SJSA1 (cell line): Measurements from ENCODE around the gene MLLT6. TPM values are rescaled to one million over a fixed set of nuclear protein-coding genes. Genes with fewer than 3 reads are reported as not detected.
"Not testable (repeated sequence)": the region's sequence is repeated elsewhere in the genome, so short reads cannot be mapped to it uniquely, and the experiment has no call there.

Source experiments
- DNase-seq, 2 experiments: peaks; one replicate each; pipeline ENCODE4 v3.0.0-alpha.2; 2015 to 2020; ENCODE audit warnings: low spot score in 2 of 2, low read depth in 1 of 2
- H3K27ac ChIP-seq: fragments of 250-450 bp; sonication (Bioruptor Pico); 2 replicates; pipeline ENCODE4 v1.5.1; 2020; ENCODE audit warnings: mild to moderate bottlenecking, moderate library complexity
- H3K27me3 ChIP-seq: fragments of 250-450 bp; sonication (Bioruptor Pico); replicated peaks from 2 replicates; pipeline ENCODE4 v1.5.1; 2020; ENCODE audit warnings: mild to moderate bottlenecking, moderate library complexity
- H3K36me3 ChIP-seq: fragments of 250-450 bp; sonication (Bioruptor Pico); 2 replicates; pipeline ENCODE4 v1.5.1; 2020; ENCODE audit warnings: mild to moderate bottlenecking
- H3K4me1 ChIP-seq: fragments of 250-450 bp; sonication (Bioruptor Pico); replicated peaks from 2 replicates; pipeline ENCODE4 v1.6.1; 2021; ENCODE audit warnings: mild to moderate bottlenecking
- H3K4me3 ChIP-seq: fragments of 250-450 bp; sonication (Bioruptor Pico); 2 replicates; pipeline ENCODE4 v1.5.1; 2020; ENCODE audit warnings: mild to moderate bottlenecking
- H3K9me3 ChIP-seq: fragments of 250-450 bp; sonication (Bioruptor Pico); replicated peaks from 2 replicates; pipeline ENCODE4 v1.5.1; 2020; ENCODE audit warnings: mild to moderate bottlenecking
- total RNA-seq: library from RNA; depleted of rRNA; stranded (reverse); fragments of >200 nt; shearing (Covaris generic); gene quantifications from 2 replicates; pipeline ENCODE4 v1.2.3, GENCODE V29; 2014

The MLLT6 gene
- total RNA-seq, 1 experiment from 2014 or later, result 11.7 TPM

- Histone ChIP-seq H3K36me3 (peaks cover 26% of the 10 kb centered on the region), H3K27me3 (no peaks in the 10 kb centered on the region), H3K27ac (no peak overlapping the region), H3K9me3 (no peaks in the 10 kb centered on the region), H3K4me1 (no peaks in the 10 kb centered on the region), H3K4me3 (no peak overlapping the region)
- DNase-seq, result no peak
Observed at GRCh38 chr17:38719943-38720641, 15.0 kb downstream of the MLLT6 start.

- Histone ChIP-seq H3K9me3 (no peaks in the 10 kb centered on the region), H3K4me3 (no peak overlapping the region), H3K27me3 (no peaks in the 10 kb centered on the region), H3K36me3 (peaks cover 26% of the 10 kb centered on the region), H3K27ac (no peak overlapping the region), H3K4me1 (no peaks in the 10 kb centered on the region)
- DNase-seq, result no peak
Observed at GRCh38 chr17:38720941-38721340, 15.9 kb downstream of the MLLT6 start.

DNA sequence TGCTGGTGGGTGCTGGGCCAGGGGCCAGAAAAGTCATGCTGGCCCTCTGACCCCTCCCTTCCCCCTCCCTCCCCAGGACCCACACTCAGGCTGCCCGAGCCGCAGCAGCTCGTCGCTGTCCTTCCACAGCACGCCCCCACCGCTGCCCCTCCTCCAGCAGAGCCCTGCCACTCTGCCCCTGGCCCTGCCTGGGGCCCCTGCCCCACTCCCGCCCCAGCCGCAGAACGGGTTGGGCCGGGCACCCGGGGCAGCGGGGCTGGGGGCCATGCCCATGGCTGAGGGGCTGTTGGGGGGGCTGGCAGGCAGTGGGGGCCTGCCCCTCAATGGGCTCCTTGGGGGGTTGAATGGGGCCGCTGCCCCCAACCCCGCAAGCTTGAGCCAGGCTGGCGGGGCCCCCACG is 16.7 kb downstream of the MLLT6 start:
- DNase-seq, result no peak
- Histone ChIP-seq H3K27me3 (no peaks in the 10 kb centered on the region), H3K4me3 (no peak overlapping the region), H3K4me1 (no peaks in the 10 kb centered on the region), H3K36me3 (peaks cover 22% of the 10 kb centered on the region), H3K9me3 (no peaks in the 10 kb centered on the region), H3K27ac (no peak overlapping the region)

- no peak for DNase-seq
- peaks cover 16% of the 10 kb centered on the region for H3K36me3 ChIP-seq
- H3K27me3 ChIP-seq, result no peaks in the 10 kb centered on the region
- no peak overlapping the region for H3K4me3 ChIP-seq
- H3K4me1 ChIP-seq, result peaks cover 4% of the 10 kb centered on the region; the same call in 1 of the 2 replicates
- no peak overlapping the region for H3K27ac ChIP-seq
- no peaks in the 10 kb centered on the region for H3K9me3 ChIP-seq
Observed at GRCh38 chr17:38724337-38724988, 19.4 kb downstream of the MLLT6 start.

- no peak for DNase-seq
- H3K27ac ChIP-seq, result no peak overlapping the region
- H3K36me3 ChIP-seq, result peaks cover 16% of the 10 kb centered on the region
- no peaks in the 10 kb centered on the region for H3K27me3 ChIP-seq
- no peak overlapping the region for H3K4me3 ChIP-seq
- no peaks in the 10 kb centered on the region for H3K9me3 ChIP-seq
- H3K4me1 ChIP-seq, result peaks cover 7% of the 10 kb centered on the region; the same call in 1 of the 2 replicates
Observed at GRCh38 chr17:38725066-38725465, 20.0 kb downstream of the MLLT6 start.

GRCh38 chr17:38726145-38726544 is 21.1 kb downstream of the MLLT6 start:
- H3K36me3 ChIP-seq, H3K27me3 ChIP-seq, H3K9me3 ChIP-seq, DNase-seq, H3K27ac ChIP-seq, H3K4me3 ChIP-seq: not testable (repeated sequence)
- H3K4me1 ChIP-seq, result peaks cover 16% of the 10 kb centered on the region

DNA sequence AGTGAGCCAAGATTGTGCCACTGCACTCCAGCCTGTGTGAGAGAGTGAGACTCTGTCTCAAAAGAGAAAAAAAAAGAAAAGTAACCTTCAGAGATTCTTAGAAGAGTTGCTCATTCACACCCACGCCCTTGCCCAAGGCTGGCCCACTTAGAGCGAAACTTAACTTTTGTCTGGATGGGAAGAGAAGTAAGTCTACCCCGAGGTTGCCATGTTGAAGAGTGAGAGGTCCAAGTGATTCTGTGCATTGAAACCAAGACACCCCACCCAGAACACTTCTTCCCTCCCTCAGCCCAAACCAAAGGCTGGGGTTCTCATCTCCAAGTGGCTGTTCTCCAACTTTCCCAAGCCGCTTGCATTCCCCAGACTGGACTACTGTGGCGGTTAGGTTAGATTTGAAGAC is 22.7 kb downstream of the MLLT6 start:
- no peak overlapping the region for H3K4me3 ChIP-seq
- DNase-seq, result no peak
- H3K36me3 ChIP-seq, result peaks cover 21% of the 10 kb centered on the region
- no peaks in the 10 kb centered on the region for H3K9me3 ChIP-seq
- peaks cover 25% of the 10 kb centered on the region for H3K4me1 ChIP-seq
- H3K27ac ChIP-seq, result no peak overlapping the region
- no peaks in the 10 kb centered on the region for H3K27me3 ChIP-seq

GRCh38 chr17:38728290-38728831 is 23.3 kb downstream of the MLLT6 start:
- no peak for DNase-seq
- peaks cover 25% of the 10 kb centered on the region for H3K4me1 ChIP-seq

DNA sequence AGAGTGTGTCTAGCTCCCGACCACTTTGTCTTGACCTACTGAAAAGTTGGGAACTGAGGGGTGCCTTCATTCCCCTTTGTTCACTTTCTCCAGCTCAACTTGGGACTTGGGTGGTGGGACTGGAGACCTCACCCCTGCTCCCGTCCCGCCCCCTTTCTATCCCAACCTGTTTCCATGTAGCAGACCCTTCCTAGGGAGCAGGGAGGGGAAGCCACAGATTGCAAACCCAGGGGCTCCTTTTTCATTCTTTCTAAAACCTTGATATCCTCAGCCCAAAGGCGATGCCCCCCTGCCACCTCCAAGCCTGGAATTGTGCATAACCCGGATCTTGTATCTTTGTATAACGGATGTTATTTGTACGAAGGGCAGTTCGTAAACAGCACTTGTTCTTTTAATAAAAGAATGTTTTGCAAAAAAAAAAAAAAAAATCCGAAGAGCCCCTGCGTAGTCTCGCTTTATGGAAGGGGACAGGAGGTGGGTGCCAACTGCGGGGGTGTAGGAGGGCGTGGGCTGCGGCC is 24.4 kb downstream of the MLLT6 start:
- no peaks in the 10 kb centered on the region for H3K27me3 ChIP-seq
- no peak overlapping the region for H3K27ac ChIP-seq
- H3K4me1 ChIP-seq, result peaks cover 25% of the 10 kb centered on the region

More at GRCh38 chr17:38728290-38728831, 23.3 kb downstream of the MLLT6 start:
- Histone ChIP-seq H3K27me3 (no peaks in the 10 kb centered on the region), H3K36me3 (peaks cover 27% of the 10 kb centered on the region), H3K4me3 (no peak overlapping the region), H3K27ac (no peak overlapping the region), H3K9me3 (no peaks in the 10 kb centered on the region)

GRCh38 chr17:38729886-38730525 is 24.9 kb downstream of the MLLT6 start, which contains the start of gene CISD3:
TSS of gene CISD3 (plus strand) at chr17:38730341. CDS start at chr17:38730359, 18 bp downstream.
- peak; percentile 77 to 83 for DNase-seq
- Histone ChIP-seq H3K4me1 (peaks cover 25% of the 10 kb centered on the region), H3K36me3 (peaks cover 41% of the 10 kb centered on the region), H3K4me3 (peak within 1 kb of the TSS; percentile 59), H3K9me3 (no peaks in the 10 kb centered on the region), H3K27me3 (no peaks in the 10 kb centered on the region), H3K27ac (peak within 1 kb of the TSS; percentile 59)

More for the DNA sequence above, 24.4 kb downstream of the MLLT6 start:
- DNase-seq, result no peak
- Histone ChIP-seq H3K4me3 (peak overlapping the region; percentile 59), H3K9me3 (no peaks in the 10 kb centered on the region), H3K36me3 (peaks cover 38% of the 10 kb centered on the region)

DNA sequence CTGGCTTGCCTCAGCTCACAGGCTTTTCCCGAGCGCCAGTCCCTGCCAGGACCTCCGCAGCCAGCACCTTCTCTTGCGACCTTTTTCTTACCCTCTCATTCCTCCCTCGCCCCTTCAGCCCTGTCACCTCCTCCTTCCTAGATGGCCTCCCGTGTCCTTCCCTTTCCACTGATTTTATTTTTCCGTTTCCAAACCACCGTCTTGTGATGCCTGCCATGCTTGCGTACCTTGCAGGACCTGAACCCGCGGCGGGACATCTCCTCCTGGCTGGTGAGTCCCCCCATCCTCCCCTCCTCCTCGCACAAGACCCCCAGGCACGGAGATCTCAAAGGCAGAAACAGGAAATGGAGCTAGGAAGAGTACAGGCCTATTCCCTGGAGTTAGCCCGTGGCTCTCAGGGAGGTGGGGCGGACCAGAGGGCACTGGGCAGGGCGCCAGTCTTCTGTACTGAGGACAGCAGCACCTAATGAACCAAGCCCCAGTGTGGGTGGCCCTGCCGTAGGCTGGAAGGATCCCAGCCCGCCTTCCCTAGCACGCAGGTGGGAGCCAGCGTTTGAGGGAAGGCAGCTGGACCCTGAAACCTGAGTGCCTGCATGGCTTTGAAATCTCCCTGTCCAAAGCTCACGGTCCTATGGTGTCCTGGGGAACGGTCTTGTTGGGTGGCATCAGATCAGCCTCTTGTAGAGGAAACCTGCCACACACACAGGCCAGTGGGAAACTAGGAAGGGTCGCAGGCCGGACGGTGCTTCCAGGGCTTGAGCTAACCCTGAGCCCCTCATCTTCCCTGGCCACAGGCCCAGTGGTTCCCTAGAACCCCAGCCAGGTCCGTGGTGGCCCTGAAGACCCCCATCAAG is 25.7 kb downstream of the MLLT6 start:
- H3K9me3 ChIP-seq, result no peaks in the 10 kb centered on the region
- H3K27me3 ChIP-seq, result no peaks in the 10 kb centered on the region
- peaks cover 48% of the 10 kb centered on the region for H3K36me3 ChIP-seq
- DNase-seq, result peak; percentile 77 to 86
- H3K4me3 ChIP-seq, result peak overlapping the region; percentile 59
- peak overlapping the region; percentile 59 for H3K27ac ChIP-seq
- H3K4me1 ChIP-seq, result peaks cover 30% of the 10 kb centered on the region

GRCh38 chr17:38731526-38732294 is 26.6 kb downstream of the MLLT6 start:
- no peaks in the 10 kb centered on the region for H3K9me3 ChIP-seq
- peaks cover 58% of the 10 kb centered on the region for H3K36me3 ChIP-seq
- no peak overlapping the region for H3K27ac ChIP-seq
- H3K4me3 ChIP-seq, result no peak overlapping the region; the same call in 1 of the 2 replicates
- no peak for DNase-seq
- H3K27me3 ChIP-seq, result no peaks in the 10 kb centered on the region
- peaks cover 30% of the 10 kb centered on the region for H3K4me1 ChIP-seq
